CD14-positive monocyte (primary cell): ENCODE data around the gene SUCLG1. TPM values are rescaled to one million over a fixed set of nuclear protein-coding genes. Genes with fewer than 3 reads are reported as not detected.

Source experiments
- DNase-seq, 3 donors: peaks; one replicate each; pipeline ENCODE4 v3.0.0-alpha.2; 2011 to 2022
- H2AFZ ChIP-seq: 2 replicates; pipeline ENCODE4 v1.6.0; 2012; ENCODE audit warnings: mild to moderate bottlenecking, low read depth, low read length, inconsistent platforms; ENCODE audit not compliant: insufficient read depth, poor library complexity, severe bottlenecking
- H3K27ac ChIP-seq, 2 donors: 1 replicate in 1 of 2; 2 replicates in 1 of 2; pipeline ENCODE4 v1.5.1; 2012 to 2013; ENCODE audit warnings: low read length in 2 of 2, control low read depth in 1 of 2, inconsistent platforms in 1 of 2, low read depth in 1 of 2, mild to moderate bottlenecking in 1 of 2
- H3K27me3 ChIP-seq, 2 donors: one replicate each; pipeline versions ENCODE4 v1.6.0 to v1.6.1; 2011 to 2013; ENCODE audit warnings: low read length in 2 of 2; ENCODE audit not compliant: control insufficient read depth in 2 of 2, insufficient read depth in 2 of 2
- H3K36me3 ChIP-seq, 2 donors: replicated peaks in 1 of 2; 1 replicate in 1 of 2; 2 replicates in 1 of 2; pipeline versions ENCODE4 v1.5.1 to v1.6.1; 2012 to 2013; ENCODE audit warnings: low read length in 2 of 2, control low read depth in 1 of 2, inconsistent platforms in 1 of 2, mild to moderate bottlenecking in 1 of 2; ENCODE audit not compliant: insufficient read depth in 2 of 2, control insufficient read depth in 1 of 2
- H3K4me1 ChIP-seq, 2 donors: 1 replicate in 1 of 2; 2 replicates in 1 of 2; pipeline versions ENCODE4 v1.5.1 to v1.6.1; 2012 to 2013; ENCODE audit warnings: low read length in 2 of 2, control low read depth in 1 of 2, inconsistent platforms in 1 of 2, mild to moderate bottlenecking in 1 of 2, moderate library complexity in 1 of 2; ENCODE audit not compliant: insufficient read depth in 2 of 2, control insufficient read depth in 1 of 2
- H3K4me2 ChIP-seq: replicated peaks from 2 replicates; pipeline ENCODE3; 2012; ENCODE audit warnings: low read length, moderate library complexity, mild to moderate bottlenecking; ENCODE audit not compliant: poor library complexity, severe bottlenecking; ENCODE audit errors: extremely low read depth
- H3K4me3 ChIP-seq, 3 experiments: fragments of 200-600 bp in 1 of 3; sonication (generic) in 1 of 3; replicated peaks in 1 of 3; 1 replicate in 2 of 3; 2 replicates in 1 of 3; pipeline ENCODE4 v1.5.1; 2011 to 2013; ENCODE audit warnings: low read length in 3 of 3, mild to moderate bottlenecking in 3 of 3, control low read depth in 2 of 3, low read depth in 2 of 3, inconsistent platforms in 1 of 3, moderate library complexity in 1 of 3
- H3K79me2 ChIP-seq: 2 replicates; pipeline ENCODE4 v1.6.0; 2012; ENCODE audit warnings: mild to moderate bottlenecking, control low read depth, inconsistent platforms, low read length, moderate library complexity; ENCODE audit not compliant: insufficient read depth
- H3K9ac ChIP-seq: 2 replicates; pipeline ENCODE4 v1.6.0; 2017; ENCODE audit warnings: low read length, mild to moderate bottlenecking; ENCODE audit not compliant: insufficient read depth, poor library complexity, severe bottlenecking
- H3K9me3 ChIP-seq, 2 donors: replicated peaks in 1 of 2; 1 replicate in 1 of 2; 2 replicates in 1 of 2; pipeline versions ENCODE4 v1.5.1 to v1.6.1; 2012 to 2013; ENCODE audit warnings: low read length in 2 of 2, control low read depth in 1 of 2; ENCODE audit not compliant: control insufficient read depth in 1 of 2, insufficient read depth in 1 of 2
- H4K20me1 ChIP-seq: 2 replicates; pipeline ENCODE4 v1.6.0; 2012; ENCODE audit warnings: mild to moderate bottlenecking, low read length, control low read depth, moderate library complexity; ENCODE audit not compliant: insufficient read depth
- H3K27ac Mint-ChIP-seq, 7 donors: one replicate each; pipeline ENCODE4 v1.8.0; 2020; ENCODE audit warnings: mild to moderate bottlenecking in 7 of 7, mixed read lengths in 7 of 7, moderate library complexity in 6 of 7, inconsistent platforms in 2 of 7
- H3K27me3 Mint-ChIP-seq, 3 donors: one replicate each; pipeline ENCODE4 v1.8.0; 2021 to 2022; ENCODE audit warnings: low read depth in 3 of 3, mild to moderate bottlenecking in 3 of 3, mixed read lengths in 3 of 3, moderate library complexity in 3 of 3, inconsistent platforms in 1 of 3
- H3K36me3 Mint-ChIP-seq, 2 donors: one replicate each; pipeline ENCODE4 v1.8.0; 2020; ENCODE audit warnings: mixed read lengths in 2 of 2, inconsistent platforms in 1 of 2, mild to moderate bottlenecking in 1 of 2
- H3K4me1 Mint-ChIP-seq: one replicate; pipeline ENCODE4 v1.8.0; 2020; ENCODE audit warnings: mild to moderate bottlenecking, mixed read lengths
- H3K4me3 Mint-ChIP-seq, 2 donors: one replicate each; pipeline ENCODE4 v1.8.0; 2020; ENCODE audit warnings: mild to moderate bottlenecking in 2 of 2, mixed read lengths in 2 of 2, moderate library complexity in 1 of 2
- H3K9me3 Mint-ChIP-seq, 7 donors: one replicate each; pipeline ENCODE4 v1.8.0; 2020 to 2022; ENCODE audit warnings: mixed read lengths in 7 of 7, mild to moderate bottlenecking in 6 of 7, moderate library complexity in 6 of 7, inconsistent platforms in 2 of 7
- WGBS: methylation state at CpG from one replicate; pipeline ENCODE4 v1.1.5; 2013; ENCODE audit warnings: missing lambda C conversion rate; ENCODE audit not compliant: insufficient coverage; 5-methylcytosine and 5-hydroxymethylcytosine counted together
- intact Hi-C, 2 donors: fragments of 100-400 bp; cut with micrococcal nuclease; formaldehyde crosslinking; loops; one replicate each; pipeline versions ENCODE4 v1.15.0 to v1.15.1; 2023
- polyA plus RNA-seq, 3 donors: library from polyadenylated mRNA; depleted of rRNA in 1 of 3; unstranded in 2 of 3; stranded (reverse) in 1 of 3; fragments of 300-500 nt in 2 of 3; fragments of >200 nt in 1 of 3; fragmentation: Illumina TruSeq in 2 of 3; gene quantifications; 1 replicate in 2 of 3; 2 replicates in 1 of 3; pipeline ENCODE4 v1.2.3, GENCODE V29; 2012 to 2021
- TF ChIP-seq, protein P1 (sequence below): fragments of 200-600 bp; IDR thresholded peaks from one replicate; pipeline ENCODE4 v1.8.0; 2022; ENCODE audit warnings: antibody characterized with exemption, mild to moderate bottlenecking

The SUCLG1 gene
- polyA plus RNA-seq, 3 donors, result 24.9 to 114 (median 98.9) TPM

DNA sequence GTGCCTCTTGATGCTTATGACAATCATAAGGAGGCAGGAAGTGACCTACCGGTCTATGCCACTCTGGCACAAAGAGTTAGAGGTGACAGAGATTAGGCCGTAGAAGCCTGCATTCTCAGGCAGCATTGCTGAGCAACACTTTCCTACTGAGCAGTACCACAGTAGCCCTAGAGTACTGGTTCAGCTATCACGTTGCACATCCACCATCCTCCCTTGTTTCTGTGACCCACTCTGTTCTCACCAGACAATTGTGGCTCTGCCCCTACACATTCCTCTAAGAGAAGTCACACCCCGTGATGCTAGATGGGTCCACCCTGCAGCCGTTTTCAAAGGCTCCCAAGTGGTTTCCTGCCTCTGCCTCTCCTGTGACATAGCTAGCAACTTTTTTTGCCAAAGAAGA is 22.6 kb upstream of the SUCLG1 start:
- TF ChIP-seq, protein P1, sequence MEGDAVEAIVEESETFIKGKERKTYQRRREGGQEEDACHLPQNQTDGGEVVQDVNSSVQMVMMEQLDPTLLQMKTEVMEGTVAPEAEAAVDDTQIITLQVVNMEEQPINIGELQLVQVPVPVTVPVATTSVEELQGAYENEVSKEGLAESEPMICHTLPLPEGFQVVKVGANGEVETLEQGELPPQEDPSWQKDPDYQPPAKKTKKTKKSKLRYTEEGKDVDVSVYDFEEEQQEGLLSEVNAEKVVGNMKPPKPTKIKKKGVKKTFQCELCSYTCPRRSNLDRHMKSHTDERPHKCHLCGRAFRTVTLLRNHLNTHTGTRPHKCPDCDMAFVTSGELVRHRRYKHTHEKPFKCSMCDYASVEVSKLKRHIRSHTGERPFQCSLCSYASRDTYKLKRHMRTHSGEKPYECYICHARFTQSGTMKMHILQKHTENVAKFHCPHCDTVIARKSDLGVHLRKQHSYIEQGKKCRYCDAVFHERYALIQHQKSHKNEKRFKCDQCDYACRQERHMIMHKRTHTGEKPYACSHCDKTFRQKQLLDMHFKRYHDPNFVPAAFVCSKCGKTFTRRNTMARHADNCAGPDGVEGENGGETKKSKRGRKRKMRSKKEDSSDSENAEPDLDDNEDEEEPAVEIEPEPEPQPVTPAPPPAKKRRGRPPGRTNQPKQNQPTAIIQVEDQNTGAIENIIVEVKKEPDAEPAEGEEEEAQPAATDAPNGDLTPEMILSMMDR, result no peak
- no peaks in the 10 kb centered on the region for H3K27me3 ChIP-seq
- WGBS, result 38% methylated on average over 5 of the region's 5 CpGs
- no peak overlapping the region for H2AFZ ChIP-seq
- Mint-ChIP-seq H3K27ac (no peak overlapping the region), H3K9me3 (peaks cover 9 to 17% (median 16%) of the 10 kb centered on the region in 7 donors), H3K27me3 (peaks cover 3 to 4% (median 4%) of the 10 kb centered on the region in 3 donors), H3K4me1 (no peaks in the 10 kb centered on the region), H3K4me3 (no peak overlapping the region), H3K36me3 (no peaks in the 10 kb centered on the region)
- intact Hi-C loops, result no loop called here
- no peaks in the 10 kb centered on the region for H4K20me1 ChIP-seq
- H3K9ac ChIP-seq, result no peak overlapping the region
- H3K4me1 ChIP-seq, result no peaks in the 10 kb centered on the region
- no peak overlapping the region for H3K4me2 ChIP-seq
- no peak overlapping the region for H3K4me3 ChIP-seq
- DNase-seq, result no peak
- peaks cover 17 to 19% of the 10 kb centered on the region in 2 donors for H3K9me3 ChIP-seq
- no peaks in the 10 kb centered on the region for H3K36me3 ChIP-seq
- H3K27ac ChIP-seq, result no peak overlapping the region
- no peaks in the 10 kb centered on the region for H3K79me2 ChIP-seq

DNA sequence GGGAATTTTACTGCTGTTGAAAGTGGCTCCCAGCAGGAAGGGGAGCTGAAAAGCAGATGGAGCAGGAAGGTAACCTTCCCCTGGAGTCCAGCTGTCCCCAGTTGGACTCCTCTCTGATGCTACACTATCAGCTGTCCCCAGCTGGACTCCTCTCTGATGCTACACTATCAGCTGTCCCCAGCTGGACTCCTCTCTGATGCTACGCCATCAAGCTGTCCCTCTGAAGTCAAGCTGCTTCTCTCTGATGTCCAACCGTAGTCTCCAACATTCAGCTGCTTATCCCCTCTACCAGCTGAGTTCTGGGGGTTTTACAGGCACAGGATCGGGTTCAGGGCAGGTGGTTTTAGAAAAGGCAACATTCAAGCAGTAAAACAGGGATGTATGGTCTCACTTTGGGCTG is 19.8 kb upstream of the SUCLG1 start:
- no peaks in the 10 kb centered on the region for H3K36me3 Mint-ChIP-seq
- Histone ChIP-seq H3K36me3 (no peaks in the 10 kb centered on the region), H3K9ac (no peak overlapping the region), H3K9me3 (peaks cover 18 to 23% of the 10 kb centered on the region in 2 donors), H3K4me2 (no peak overlapping the region), H4K20me1 (no peaks in the 10 kb centered on the region), H2AFZ (no peak overlapping the region), H3K27me3 (no peaks in the 10 kb centered on the region), H3K79me2 (no peaks in the 10 kb centered on the region), H3K4me3 (no peak overlapping the region), H3K4me1 (no peaks in the 10 kb centered on the region), H3K27ac (no peak overlapping the region)
- no peak for DNase-seq
- peaks cover 11 to 22% (median 20%) of the 10 kb centered on the region in 7 donors for H3K9me3 Mint-ChIP-seq
- no peak overlapping the region for H3K27ac Mint-ChIP-seq
- WGBS, result 70% methylated on average over 2 of the region's 3 CpGs
- TF ChIP-seq, protein P1, result no peak
- intact Hi-C loops, result no loop called here
- no peak overlapping the region for H3K4me3 Mint-ChIP-seq
- peaks cover 3 to 4% (median 3%) of the 10 kb centered on the region in 3 donors for H3K27me3 Mint-ChIP-seq
- H3K4me1 Mint-ChIP-seq, result no peaks in the 10 kb centered on the region
